Prostate gland (tissue), 2 donors: ENCODE data around the gene PTRH1.

ENCODE experiments used
- POLR2A ChIP-seq: fragments of 450-650 bp; IDR thresholded peaks from one replicate; pipeline ENCODE4 v1.6.1; 2016; ENCODE audit warnings: antibody characterized with exemption, mild to moderate bottlenecking
- TF ChIP-seq, protein P1 (sequence below), 4 experiments: fragments of 200-600 bp in 2 of 4; fragments of 450-650 bp in 2 of 4; sonication (generic) in 2 of 4; IDR thresholded peaks; 1 replicate in 3 of 4; 2 replicates in 1 of 4; pipeline ENCODE4 v1.5.1; 2016 to 2019; ENCODE audit warnings: antibody characterized with exemption in 4 of 4, mild to moderate bottlenecking in 2 of 4, moderate library complexity in 2 of 4

DNA sequence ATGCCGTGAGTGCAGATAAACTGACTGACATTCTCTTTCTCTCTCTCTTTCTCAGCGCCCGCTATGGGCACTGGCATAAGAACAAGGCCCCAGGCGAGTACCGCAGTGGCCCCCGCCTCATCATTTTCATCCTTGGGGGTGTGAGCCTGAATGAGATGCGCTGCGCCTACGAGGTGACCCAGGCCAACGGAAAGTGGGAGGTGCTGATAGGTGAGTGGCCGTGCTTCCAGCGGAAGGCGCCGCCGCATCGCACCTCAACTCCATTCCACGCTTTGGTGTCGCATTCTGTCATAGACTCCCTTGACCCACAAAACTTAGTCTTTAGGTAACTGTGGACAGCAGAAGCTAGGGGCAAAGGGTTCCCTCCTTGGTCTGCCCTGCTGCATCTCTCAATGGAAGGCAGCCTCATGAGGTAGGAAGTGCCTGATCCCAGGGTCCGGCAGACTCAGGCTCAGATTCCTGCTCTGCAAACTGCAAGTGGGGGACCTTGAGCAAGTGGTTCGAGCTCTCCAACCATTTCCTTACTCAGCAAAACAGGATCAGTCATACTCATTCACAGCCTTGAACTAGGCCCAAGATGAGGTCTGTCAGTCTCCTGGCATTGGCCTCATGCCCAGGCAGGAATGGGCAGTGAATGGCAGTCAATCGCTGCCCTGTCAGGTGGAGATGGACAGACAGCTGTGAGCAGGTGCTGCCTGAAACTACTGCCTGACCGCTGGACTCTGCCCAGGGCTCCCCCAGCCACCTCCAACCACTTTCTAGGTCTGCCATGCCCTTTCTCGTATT is 32.9 kb downstream of the PTRH1 start:
- TF ChIP-seq, protein P1, sequence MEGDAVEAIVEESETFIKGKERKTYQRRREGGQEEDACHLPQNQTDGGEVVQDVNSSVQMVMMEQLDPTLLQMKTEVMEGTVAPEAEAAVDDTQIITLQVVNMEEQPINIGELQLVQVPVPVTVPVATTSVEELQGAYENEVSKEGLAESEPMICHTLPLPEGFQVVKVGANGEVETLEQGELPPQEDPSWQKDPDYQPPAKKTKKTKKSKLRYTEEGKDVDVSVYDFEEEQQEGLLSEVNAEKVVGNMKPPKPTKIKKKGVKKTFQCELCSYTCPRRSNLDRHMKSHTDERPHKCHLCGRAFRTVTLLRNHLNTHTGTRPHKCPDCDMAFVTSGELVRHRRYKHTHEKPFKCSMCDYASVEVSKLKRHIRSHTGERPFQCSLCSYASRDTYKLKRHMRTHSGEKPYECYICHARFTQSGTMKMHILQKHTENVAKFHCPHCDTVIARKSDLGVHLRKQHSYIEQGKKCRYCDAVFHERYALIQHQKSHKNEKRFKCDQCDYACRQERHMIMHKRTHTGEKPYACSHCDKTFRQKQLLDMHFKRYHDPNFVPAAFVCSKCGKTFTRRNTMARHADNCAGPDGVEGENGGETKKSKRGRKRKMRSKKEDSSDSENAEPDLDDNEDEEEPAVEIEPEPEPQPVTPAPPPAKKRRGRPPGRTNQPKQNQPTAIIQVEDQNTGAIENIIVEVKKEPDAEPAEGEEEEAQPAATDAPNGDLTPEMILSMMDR (IDR thresholded peaks at IDR 0.05), result no peak
- TF ChIP-seq POLR2A, result no peak
